Natural killer cell (primary cell): ENCODE measurements around the gene ENAH. TPM values are rescaled to one million over a fixed set of nuclear protein-coding genes. Genes with fewer than 3 reads are reported as not detected.
"Not testable (repeated sequence)": the region's sequence is repeated elsewhere in the genome, so short reads cannot be mapped to it uniquely, and the experiment has no call there.

Source experiments
- ATAC-seq, 3 donors: fragments of 150-1000 bp in 2 of 3; fragments of 200-7000 bp in 1 of 3; cut with Tn5 transposase; 1 replicate in 1 of 3; 2 replicates in 2 of 3; pipeline ENCODE4 v1.10.0; 2021; ENCODE audit warnings: mild to moderate bottlenecking in 2 of 3, moderate library complexity in 2 of 3
- DNase-seq, 2 donors: peaks; one replicate each; pipeline versions ENCODE4 v3.0.0 to v3.0.0-alpha.2; 2013 to 2021; ENCODE audit warnings: mixed read lengths in 1 of 2
- H3K27ac ChIP-seq: one replicate; pipeline ENCODE4 v1.5.1; 2013; ENCODE audit warnings: mild to moderate bottlenecking, low read length
- H3K27me3 ChIP-seq: one replicate; pipeline ENCODE4 v1.6.1; 2013; ENCODE audit warnings: low read length; ENCODE audit not compliant: control insufficient read depth, insufficient read depth
- H3K36me3 ChIP-seq: one replicate; pipeline ENCODE4 v1.6.1; 2013; ENCODE audit warnings: low read length; ENCODE audit not compliant: control insufficient read depth, insufficient read depth
- H3K4me1 ChIP-seq: one replicate; pipeline ENCODE4 v1.6.1; 2013; ENCODE audit warnings: low read length; ENCODE audit not compliant: control insufficient read depth, insufficient read depth
- H3K4me3 ChIP-seq: one replicate; pipeline ENCODE4 v1.5.1; 2013; ENCODE audit warnings: low read length
- H3K9me3 ChIP-seq: one replicate; pipeline ENCODE4 v1.6.1; 2013; ENCODE audit warnings: low read length; ENCODE audit not compliant: control insufficient read depth, insufficient read depth
- H3K27ac Mint-ChIP-seq, 2 donors: one replicate each; pipeline ENCODE4 v1.8.0; 2022; ENCODE audit warnings: mild to moderate bottlenecking in 2 of 2, mixed read lengths in 2 of 2, moderate library complexity in 1 of 2
- H3K27me3 Mint-ChIP-seq, 2 donors: one replicate each; pipeline ENCODE4 v1.8.0; 2022; ENCODE audit warnings: low read depth in 2 of 2, mixed read lengths in 2 of 2
- H3K36me3 Mint-ChIP-seq: one replicate; pipeline ENCODE4 v1.8.0; 2022; ENCODE audit warnings: mixed read lengths
- H3K4me1 Mint-ChIP-seq, 2 donors: one replicate each; pipeline ENCODE4 v1.8.0; 2022; ENCODE audit warnings: mixed read lengths in 2 of 2
- H3K4me3 Mint-ChIP-seq: one replicate; pipeline ENCODE4 v1.8.0; 2022; ENCODE audit warnings: mild to moderate bottlenecking, moderate library complexity, mixed read lengths
- H3K9me3 Mint-ChIP-seq, 2 donors: one replicate each; pipeline ENCODE4 v1.8.0; 2022; ENCODE audit warnings: mixed read lengths in 2 of 2
- CTCF ChIP-seq: fragments of 200-600 bp; IDR thresholded peaks from one replicate; pipeline ENCODE4 v1.8.0; 2022; ENCODE audit warnings: antibody characterized with exemption
- WGBS: methylation state at CpG from one replicate; pipeline ENCODE4 v1.1.7; 2013; ENCODE audit warnings: missing lambda C conversion rate; ENCODE audit not compliant: insufficient coverage; 5-methylcytosine and 5-hydroxymethylcytosine counted together
- intact Hi-C: fragments of 100-400 bp; cut with micrococcal nuclease; formaldehyde crosslinking; loops from one replicate; pipeline ENCODE4 v1.14.2; 2022
- total RNA-seq, 4 donors: library from RNA; stranded (reverse); fragments of 120-200 nt in 1 of 4; gene quantifications; one replicate each; pipeline versions ENCODE4 v1.2.3 to v1.2.4, GENCODE V29; 2013 to 2022

ENAH gene
- total RNA-seq, 3 donors from 2014 or later (not counting 1 experiment from before 2014, with no cell fraction given): not detected

- peaks cover 5 to 7% of the 10 kb centered on the region in 2 donors for H3K27me3 Mint-ChIP-seq
- H3K36me3 Mint-ChIP-seq: no peaks in the 10 kb centered on the region
- H3K4me1 ChIP-seq: no peaks in the 10 kb centered on the region
- no peak overlapping the region for H3K27ac Mint-ChIP-seq
- H3K9me3 ChIP-seq: no peaks in the 10 kb centered on the region
- H3K4me3 ChIP-seq: no peak overlapping the region
- no peaks in the 10 kb centered on the region for H3K9me3 Mint-ChIP-seq
- no peak overlapping the region for H3K4me3 Mint-ChIP-seq
- no peaks in the 10 kb centered on the region for H3K4me1 Mint-ChIP-seq
- WGBS: 92% methylated on average over 1 of the region's 1 CpG
- ATAC-seq (no peak), DNase-seq (no peak)
- H3K36me3 ChIP-seq: no peaks in the 10 kb centered on the region
- no peaks in the 10 kb centered on the region for H3K27me3 ChIP-seq
- no peak overlapping the region for H3K27ac ChIP-seq
- intact Hi-C loops: no loop called here
- TF ChIP-seq CTCF: no peak
These were observed 35.4 kb downstream of the ENAH start for GRCh38 chr1:225617479-225617878.

- H3K27ac Mint-ChIP-seq, H3K27me3 ChIP-seq, H3K27me3 Mint-ChIP-seq, H3K4me3 ChIP-seq, H3K4me1 ChIP-seq, H3K9me3 Mint-ChIP-seq, H3K9me3 ChIP-seq, H3K4me3 Mint-ChIP-seq, ATAC-seq, H3K4me1 Mint-ChIP-seq, H3K36me3 Mint-ChIP-seq, H3K27ac ChIP-seq, DNase-seq, intact Hi-C loops, H3K36me3 ChIP-seq: not testable (repeated sequence)
- 96% methylated on average over 15 of the region's 29 CpGs for WGBS
These were observed 37.5 kb downstream of the ENAH start for GRCh38 chr1:225615403-225615790.

GRCh38 chr1:225613006-225613405 lies 39.9 kb downstream of the ENAH start:
- no peaks in the 10 kb centered on the region for H3K36me3 Mint-ChIP-seq

GRCh38 chr1:225612287-225612686 lies 40.6 kb downstream of the ENAH start:
- Mint-ChIP-seq H3K9me3 (no peaks in the 10 kb centered on the region), H3K27ac (no peak overlapping the region), H3K4me3 (no peak overlapping the region), H3K27me3 (no peaks in the 10 kb centered on the region), H3K4me1 (no peaks in the 10 kb centered on the region), H3K36me3 (no peaks in the 10 kb centered on the region)
- H3K36me3 ChIP-seq: no peaks in the 10 kb centered on the region
- ATAC-seq (no peak), DNase-seq (no peak)
- H3K27me3 ChIP-seq: no peaks in the 10 kb centered on the region
- H3K9me3 ChIP-seq: no peaks in the 10 kb centered on the region
- H3K27ac ChIP-seq: no peak overlapping the region
- no peak overlapping the region for H3K4me3 ChIP-seq
- intact Hi-C loops: no loop called here
- no peaks in the 10 kb centered on the region for H3K4me1 ChIP-seq
- no peak for TF ChIP-seq CTCF

More at GRCh38 chr1:225613006-225613405, 39.9 kb downstream of the ENAH start:
- Histone ChIP-seq H3K27me3 (no peaks in the 10 kb centered on the region), H3K4me3 (no peak overlapping the region), H3K27ac (no peak overlapping the region), H3K9me3 (no peaks in the 10 kb centered on the region), H3K4me1 (no peaks in the 10 kb centered on the region), H3K36me3 (no peaks in the 10 kb centered on the region)
- no peak for TF ChIP-seq CTCF
- Mint-ChIP-seq H3K4me1 (no peaks in the 10 kb centered on the region), H3K9me3 (no peaks in the 10 kb centered on the region), H3K27ac (no peak overlapping the region), H3K27me3 (no peaks in the 10 kb centered on the region), H3K4me3 (no peak overlapping the region)
- ATAC-seq (no peak), DNase-seq (no peak)
- intact Hi-C loops: no loop called here
- 90% methylated on average over 3 of the region's 3 CpGs for WGBS
